Panc1 (cell line): ENCODE measurements around the gene ANO5. TPM values are rescaled to one million over a fixed set of nuclear protein-coding genes. Genes with fewer than 3 reads are reported as not detected.
A peak's percentile ranks its signal among the peaks of the same experiment; 100 is the strongest.

Experiments
- ATAC-seq: fragments of 200-7000 bp; cut with Tn5 transposase; 2 replicates; pipeline ENCODE4 v1.9.1; 2020; ENCODE audit warnings: mild to moderate bottlenecking, moderate library complexity
- Bru-seq: library from RNA; stranded (reverse); fragments of 400-500 nt; gene quantifications from one replicate; lab custom pipeline; 2021; lab: Mats Ljungman, UMichigan
- BruChase-seq, 2 experiments: library from RNA; stranded (reverse); fragments of 400-500 nt; gene quantifications; one replicate each; lab custom pipeline; 2021; lab: Mats Ljungman, UMichigan
- BruUV-seq: library from RNA; stranded (reverse); fragments of 400-500 nt; replicated peaks from 2 replicates; lab custom pipeline; 2021; lab: Mats Ljungman, UMichigan
- CTCF ChIA-PET: fragments of 300-600 bp; sonication (Branson Sonifier 250); formaldehyde crosslinking; loops from one replicate; lab custom pipeline; 2022; ENCODE audit warnings: antibody characterized with exemption; lab: Charles Lee
- POLR2A ChIA-PET: fragments of 300-600 bp; sonication (Branson Sonifier 250); formaldehyde crosslinking; loops from one replicate; lab custom pipeline; 2022; ENCODE audit warnings: antibody characterized with exemption; lab: Charles Lee
- DNase-seq: peaks from one replicate; pipeline ENCODE4 v3.0.0-alpha.2; 2010; ENCODE audit warnings: low read depth, low spot score
- H3K27ac ChIP-seq: 2 replicates; pipeline ENCODE4 v1.5.1; 2011; ENCODE audit warnings: mild to moderate bottlenecking, low read length, inconsistent platforms
- H3K27me3 ChIP-seq: fragments of 200-500 bp; sonication (Bioruptor generic); 2 replicates; pipeline ENCODE4 v1.6.0; 2014; ENCODE audit warnings: low read length, inconsistent platforms; ENCODE audit not compliant: control insufficient read depth, insufficient read depth
- H3K36me3 ChIP-seq: fragments of 200-500 bp; sonication (Bioruptor generic); 2 replicates; pipeline ENCODE4 v1.5.1; 2014; ENCODE audit warnings: inconsistent platforms, mild to moderate bottlenecking, low read length, moderate library complexity; ENCODE audit not compliant: control insufficient read depth, insufficient read depth
- H3K4me1 ChIP-seq: 2 replicates; pipeline ENCODE4 v1.5.1; 2011; ENCODE audit warnings: inconsistent platforms, mild to moderate bottlenecking, low read length, moderate library complexity; ENCODE audit not compliant: control insufficient read depth, insufficient read depth
- H3K4me3 ChIP-seq, 2 experiments: 2 replicates each; pipeline ENCODE4 v1.5.1; 2011 to 2012; ENCODE audit warnings: low read depth in 2 of 2, low read length in 2 of 2, mild to moderate bottlenecking in 2 of 2, inconsistent platforms in 1 of 2, moderate library complexity in 1 of 2
- H3K9me3 ChIP-seq: fragments of 200-500 bp; sonication (Bioruptor generic); 2 replicates; pipeline ENCODE4 v1.5.1; 2014; ENCODE audit warnings: low read depth, mild to moderate bottlenecking, inconsistent platforms, low read length, moderate library complexity; ENCODE audit not compliant: control insufficient read depth, insufficient read depth
- CTCF ChIP-seq: fragments of 450-650 bp; IDR thresholded peaks from 2 replicates; pipeline ENCODE4 v1.5.1; 2017; ENCODE audit warnings: mild to moderate bottlenecking
- POLR2AphosphoS5 ChIP-seq: IDR thresholded peaks from 2 replicates; pipeline ENCODE4 v1.6.1; 2012; ENCODE audit warnings: mild to moderate bottlenecking, low read depth, low read length, moderate library complexity
- SIN3A ChIP-seq: IDR thresholded peaks from 2 replicates; pipeline ENCODE4 v1.6.1; 2012; ENCODE audit warnings: low read depth, mild to moderate bottlenecking, low read length, moderate library complexity, borderline replicate concordance; ENCODE audit not compliant: insufficient read depth
- TCF7L2 ChIP-seq: IDR thresholded peaks from 2 replicates; pipeline ENCODE4 v1.6.1; 2011; ENCODE audit warnings: mild to moderate bottlenecking, low read depth, low read length, inconsistent platforms
- in situ Hi-C: cut with HindIII; loops from 2 replicates; pipeline ENCODE4 v1.10.0; 2016; ENCODE audit warnings: low sequenced_read_pairs, low pct_unique_long_range_greater_than_20kb
- intact Hi-C: fragments of 100-400 bp; cut with micrococcal nuclease; formaldehyde crosslinking; loops from one replicate; pipeline ENCODE4 v1.10.0; 2022; ENCODE audit not compliant: unreplicated experiment
- long read RNA-seq: library from polyadenylated mRNA; unstranded; transcript quantifications from one replicate; pipeline ENCODE4 v2.0.0, GENCODE V29; 2021; ENCODE audit not compliant: unreplicated experiment
- polyA plus RNA-seq: library from polyadenylated mRNA; unstranded; fragments of >200 nt; gene quantifications from one replicate; pipeline ENCODE4 v1.2.1, GENCODE V29; 2012; ENCODE audit warnings: missing spikeins; ENCODE audit not compliant: insufficient read length
- total RNA-seq: library from RNA; stranded (reverse); gene quantifications from one replicate; pipeline ENCODE4 v1.2.1, GENCODE V29; 2021; ENCODE audit not compliant: unreplicated experiment
- TF ChIP-seq, protein P1 (sequence below), 2 experiments: IDR thresholded peaks; 2 replicates each; pipeline ENCODE4 v1.6.1; 2011 to 2012; ENCODE audit warnings: low read depth in 2 of 2, control low read depth in 1 of 2, low read length in 1 of 2, mild to moderate bottlenecking in 1 of 2, moderate library complexity in 1 of 2; ENCODE audit not compliant: insufficient read depth in 1 of 2

Gene ANO5, protein sequence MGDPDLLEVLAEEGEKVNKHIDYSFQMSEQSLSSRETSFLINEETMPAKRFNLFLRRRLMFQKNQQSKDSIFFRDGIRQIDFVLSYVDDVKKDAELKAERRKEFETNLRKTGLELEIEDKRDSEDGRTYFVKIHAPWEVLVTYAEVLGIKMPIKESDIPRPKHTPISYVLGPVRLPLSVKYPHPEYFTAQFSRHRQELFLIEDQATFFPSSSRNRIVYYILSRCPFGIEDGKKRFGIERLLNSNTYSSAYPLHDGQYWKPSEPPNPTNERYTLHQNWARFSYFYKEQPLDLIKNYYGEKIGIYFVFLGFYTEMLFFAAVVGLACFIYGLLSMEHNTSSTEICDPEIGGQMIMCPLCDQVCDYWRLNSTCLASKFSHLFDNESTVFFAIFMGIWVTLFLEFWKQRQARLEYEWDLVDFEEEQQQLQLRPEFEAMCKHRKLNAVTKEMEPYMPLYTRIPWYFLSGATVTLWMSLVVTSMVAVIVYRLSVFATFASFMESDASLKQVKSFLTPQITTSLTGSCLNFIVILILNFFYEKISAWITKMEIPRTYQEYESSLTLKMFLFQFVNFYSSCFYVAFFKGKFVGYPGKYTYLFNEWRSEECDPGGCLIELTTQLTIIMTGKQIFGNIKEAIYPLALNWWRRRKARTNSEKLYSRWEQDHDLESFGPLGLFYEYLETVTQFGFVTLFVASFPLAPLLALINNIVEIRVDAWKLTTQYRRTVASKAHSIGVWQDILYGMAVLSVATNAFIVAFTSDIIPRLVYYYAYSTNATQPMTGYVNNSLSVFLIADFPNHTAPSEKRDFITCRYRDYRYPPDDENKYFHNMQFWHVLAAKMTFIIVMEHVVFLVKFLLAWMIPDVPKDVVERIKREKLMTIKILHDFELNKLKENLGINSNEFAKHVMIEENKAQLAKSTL
- total RNA-seq (1.7 TPM), Bru-seq, nascent RNA (percentile 41 among the genes with signal in this experiment), BruChase-seq, experiment 1, labeled RNA remaining after a 2-hour chase (percentile 46 among the genes with signal in this experiment), BruChase-seq, experiment 2, labeled RNA remaining after a 6-hour chase (percentile 40 among the genes with signal in this experiment)
- 0.39 TPM for polyA plus RNA-seq
- long read RNA-seq, partial matches to known transcripts, result 0 of 3 reads
- long read RNA-seq, other reads (novel, unspliced or antisense), result 3 of 3 reads

GRCh38 chr11:22192642-22193347 is at the start of gene ANO5:
ANO5 (plus strand) TSS chr11:22193085; CDS start chr11:22193493, 408 bp downstream.
- in situ Hi-C loops (no loop called here), intact Hi-C loops (no loop called here)
- TF ChIP-seq, protein P1, sequence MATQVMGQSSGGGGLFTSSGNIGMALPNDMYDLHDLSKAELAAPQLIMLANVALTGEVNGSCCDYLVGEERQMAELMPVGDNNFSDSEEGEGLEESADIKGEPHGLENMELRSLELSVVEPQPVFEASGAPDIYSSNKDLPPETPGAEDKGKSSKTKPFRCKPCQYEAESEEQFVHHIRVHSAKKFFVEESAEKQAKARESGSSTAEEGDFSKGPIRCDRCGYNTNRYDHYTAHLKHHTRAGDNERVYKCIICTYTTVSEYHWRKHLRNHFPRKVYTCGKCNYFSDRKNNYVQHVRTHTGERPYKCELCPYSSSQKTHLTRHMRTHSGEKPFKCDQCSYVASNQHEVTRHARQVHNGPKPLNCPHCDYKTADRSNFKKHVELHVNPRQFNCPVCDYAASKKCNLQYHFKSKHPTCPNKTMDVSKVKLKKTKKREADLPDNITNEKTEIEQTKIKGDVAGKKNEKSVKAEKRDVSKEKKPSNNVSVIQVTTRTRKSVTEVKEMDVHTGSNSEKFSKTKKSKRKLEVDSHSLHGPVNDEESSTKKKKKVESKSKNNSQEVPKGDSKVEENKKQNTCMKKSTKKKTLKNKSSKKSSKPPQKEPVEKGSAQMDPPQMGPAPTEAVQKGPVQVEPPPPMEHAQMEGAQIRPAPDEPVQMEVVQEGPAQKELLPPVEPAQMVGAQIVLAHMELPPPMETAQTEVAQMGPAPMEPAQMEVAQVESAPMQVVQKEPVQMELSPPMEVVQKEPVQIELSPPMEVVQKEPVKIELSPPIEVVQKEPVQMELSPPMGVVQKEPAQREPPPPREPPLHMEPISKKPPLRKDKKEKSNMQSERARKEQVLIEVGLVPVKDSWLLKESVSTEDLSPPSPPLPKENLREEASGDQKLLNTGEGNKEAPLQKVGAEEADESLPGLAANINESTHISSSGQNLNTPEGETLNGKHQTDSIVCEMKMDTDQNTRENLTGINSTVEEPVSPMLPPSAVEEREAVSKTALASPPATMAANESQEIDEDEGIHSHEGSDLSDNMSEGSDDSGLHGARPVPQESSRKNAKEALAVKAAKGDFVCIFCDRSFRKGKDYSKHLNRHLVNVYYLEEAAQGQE (IDR thresholded peaks at IDR 0.05; ENCODE audit: insufficient read depth in 1 of 2, low read depth in 2 of 2, low read length in 1 of 2), result no peak
- TF ChIP-seq SIN3A (no peak), CTCF (no peak), TCF7L2 (no peak), POLR2AphosphoS5 (no peak)
- ChIA-PET CTCF (no interaction called here), POLR2A (no interaction called here)
- DNase-seq (no peak), ATAC-seq (peak; percentile 82)
- Histone ChIP-seq H3K4me3 (peak within 1 kb of the TSS; percentile 51 to 72), H3K36me3 (no peaks in the 10 kb centered on the region), H3K9me3 (no peaks in the 10 kb centered on the region), H3K4me1 (no peaks in the 10 kb centered on the region; the same call in 1 of the 2 replicates), H3K27me3 (no peaks in the 10 kb centered on the region; the same call in 1 of the 2 replicates), H3K27ac (no peak within 1 kb of the TSS)
- BruUV-seq, result no TSS peak

DNA sequence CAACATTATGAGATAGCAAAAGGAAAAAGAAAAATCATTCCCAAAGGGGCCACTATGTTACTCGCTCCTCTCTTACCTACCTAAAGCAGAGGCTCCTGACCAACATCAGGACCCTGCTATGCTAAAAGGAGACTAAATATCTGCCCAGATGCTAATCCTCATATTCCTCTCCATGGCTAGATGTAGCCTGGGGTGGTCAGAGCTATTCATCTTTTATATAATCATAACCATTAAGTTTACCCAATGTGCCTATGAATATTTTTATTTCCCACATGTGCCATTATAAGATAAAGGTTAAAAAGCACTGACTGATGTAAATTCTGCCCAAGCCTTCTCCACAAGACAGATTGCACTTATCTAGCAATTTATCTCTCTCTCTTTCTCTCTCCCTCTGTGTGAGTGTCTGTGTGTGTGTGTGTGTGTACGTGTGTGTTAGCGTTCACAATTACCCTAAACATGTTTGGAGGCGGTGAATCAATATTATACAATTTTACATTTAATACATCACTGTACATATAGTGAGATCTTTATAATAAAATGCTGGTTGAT is 41.2 kb upstream of the ANO5 start:
- CTCF ChIA-PET, result no interaction called here
- Histone ChIP-seq H3K9me3 (no peaks in the 10 kb centered on the region), H3K27ac (no peak overlapping the region), H3K27me3 (no peaks in the 10 kb centered on the region), H3K4me3 (no peak overlapping the region), H3K4me1 (no peaks in the 10 kb centered on the region), H3K36me3 (no peaks in the 10 kb centered on the region)
- DNase-seq (no peak), ATAC-seq (no peak)
- in situ Hi-C loops, result no loop called here
- TF ChIP-seq POLR2AphosphoS5, result no peak
- TF ChIP-seq CTCF, result no peak
- TF ChIP-seq, protein P1 (IDR thresholded peaks at IDR 0.05; ENCODE audit: insufficient read depth in 1 of 2, low read depth in 2 of 2, low read length in 1 of 2), result no peak
- TF ChIP-seq TCF7L2, result no peak
- TF ChIP-seq SIN3A, result no peak
- POLR2A ChIA-PET, result interaction anchor here (0.7 kb wide), 1 partner anchor 1488 kb away, joined by 3 read pairs; no protein-coding TSS in a partner anchor
- intact Hi-C loops, result loop anchor here (5.0 kb wide), 1 partner anchor 1504 kb away; no protein-coding TSS in a partner anchor
- BruUV-seq, result no TSS peak
